Measurements from ENCODE around the gene SMG6.
A peak's percentile ranks its signal among the peaks of the same experiment; 100 is the strongest.

Gene SMG6

DNA sequence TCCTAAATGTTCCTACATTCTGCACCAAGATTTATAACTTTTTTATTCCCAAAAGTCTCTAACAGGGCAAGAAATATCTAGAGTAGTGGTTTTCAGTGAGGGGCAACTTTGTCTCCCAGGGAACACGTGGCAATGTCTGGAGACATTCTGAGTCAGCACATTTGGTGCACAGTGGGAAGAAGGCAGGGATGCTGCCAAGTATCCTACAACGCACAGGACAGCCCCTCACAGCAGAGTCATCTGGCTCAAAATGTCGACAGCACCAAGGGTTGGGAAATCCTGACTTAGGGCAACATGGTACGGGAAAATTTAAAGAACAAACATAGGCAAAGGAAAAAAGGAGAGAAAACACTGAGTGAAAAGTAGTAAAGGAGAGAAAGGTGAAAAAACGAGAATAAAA lies 61.8 kb downstream of the SMG6 start:
- TF ChIP-seq, protein P1, sequence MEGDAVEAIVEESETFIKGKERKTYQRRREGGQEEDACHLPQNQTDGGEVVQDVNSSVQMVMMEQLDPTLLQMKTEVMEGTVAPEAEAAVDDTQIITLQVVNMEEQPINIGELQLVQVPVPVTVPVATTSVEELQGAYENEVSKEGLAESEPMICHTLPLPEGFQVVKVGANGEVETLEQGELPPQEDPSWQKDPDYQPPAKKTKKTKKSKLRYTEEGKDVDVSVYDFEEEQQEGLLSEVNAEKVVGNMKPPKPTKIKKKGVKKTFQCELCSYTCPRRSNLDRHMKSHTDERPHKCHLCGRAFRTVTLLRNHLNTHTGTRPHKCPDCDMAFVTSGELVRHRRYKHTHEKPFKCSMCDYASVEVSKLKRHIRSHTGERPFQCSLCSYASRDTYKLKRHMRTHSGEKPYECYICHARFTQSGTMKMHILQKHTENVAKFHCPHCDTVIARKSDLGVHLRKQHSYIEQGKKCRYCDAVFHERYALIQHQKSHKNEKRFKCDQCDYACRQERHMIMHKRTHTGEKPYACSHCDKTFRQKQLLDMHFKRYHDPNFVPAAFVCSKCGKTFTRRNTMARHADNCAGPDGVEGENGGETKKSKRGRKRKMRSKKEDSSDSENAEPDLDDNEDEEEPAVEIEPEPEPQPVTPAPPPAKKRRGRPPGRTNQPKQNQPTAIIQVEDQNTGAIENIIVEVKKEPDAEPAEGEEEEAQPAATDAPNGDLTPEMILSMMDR (IDR thresholded peaks at IDR 0.05; ENCODE audit: extremely low read depth, insufficient read depth, missing control alignments): no peak
- in situ Hi-C loops (cut with MboI; ENCODE audit: low pct_unique_long_range_greater_than_20kb, low sequenced_read_pairs, unreplicated experiment): loop anchor here (10.0 kb wide), 2 partner anchors 147 to 177 kb away; no protein-coding TSS in a partner anchor
- DNase-seq (ENCODE audit: low spot score): no peak

DNA sequence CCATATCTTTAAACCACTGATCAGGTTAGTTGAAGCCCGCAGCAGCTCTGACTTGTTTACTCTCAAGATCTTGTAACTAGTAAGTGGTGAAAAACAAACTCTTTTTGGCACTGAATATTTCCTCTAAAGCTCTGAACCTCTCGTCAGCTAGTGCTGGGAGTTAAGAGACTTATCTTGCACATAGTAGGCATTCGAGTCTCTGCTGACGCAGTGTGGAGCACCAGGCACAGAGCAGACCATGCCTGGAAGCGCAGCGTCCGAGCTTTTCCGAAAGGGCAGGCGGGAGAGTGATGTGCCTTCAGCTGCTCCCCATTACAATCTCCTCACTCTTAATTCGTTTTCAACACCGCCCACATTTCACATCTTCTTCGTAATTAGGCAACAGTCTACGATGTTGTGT lies 63.0 kb downstream of the SMG6 start:
- TF ChIP-seq, protein P1 (IDR thresholded peaks at IDR 0.05; ENCODE audit: extremely low read depth, insufficient read depth, missing control alignments): no peak
- DNase-seq (ENCODE audit: low spot score): no peak
- in situ Hi-C loops (cut with MboI; ENCODE audit: low pct_unique_long_range_greater_than_20kb, low sequenced_read_pairs, unreplicated experiment): loop anchor here (10.0 kb wide), 2 partner anchors 146 to 176 kb away; no protein-coding TSS in a partner anchor

DNA sequence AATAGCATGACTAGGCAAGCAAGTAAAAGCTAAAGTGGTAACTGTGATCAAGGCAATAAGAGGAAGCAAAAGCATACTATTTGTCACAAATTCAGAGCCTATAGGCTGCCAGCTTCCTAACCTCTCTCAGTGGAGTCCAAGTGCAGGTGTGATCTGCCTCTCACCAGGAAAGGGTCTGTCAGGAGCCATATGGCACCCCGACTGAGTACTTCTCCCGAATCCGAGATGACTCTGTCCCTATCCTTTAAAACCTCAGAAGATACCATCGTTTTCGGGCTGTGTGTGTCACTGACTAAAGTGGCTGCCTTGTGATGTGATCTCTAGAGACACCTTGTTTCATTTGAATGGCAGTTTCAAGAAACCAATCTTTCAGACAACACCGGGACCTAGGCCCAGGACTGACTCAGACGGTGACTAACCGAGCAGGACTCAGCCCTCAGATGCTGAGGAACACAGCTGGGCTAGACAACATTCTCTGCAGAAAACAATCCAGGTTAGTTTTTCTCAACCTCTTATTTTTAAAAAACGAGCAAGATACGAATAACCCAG lies 63.6 kb downstream of the SMG6 start:
- peak; percentile 69 for DNase-seq (ENCODE audit: low spot score)
- in situ Hi-C loops (cut with MboI; ENCODE audit: low pct_unique_long_range_greater_than_20kb, low sequenced_read_pairs, unreplicated experiment): loop anchor here (10.0 kb wide), 2 partner anchors 145 to 175 kb away; no protein-coding TSS in a partner anchor

DNA sequence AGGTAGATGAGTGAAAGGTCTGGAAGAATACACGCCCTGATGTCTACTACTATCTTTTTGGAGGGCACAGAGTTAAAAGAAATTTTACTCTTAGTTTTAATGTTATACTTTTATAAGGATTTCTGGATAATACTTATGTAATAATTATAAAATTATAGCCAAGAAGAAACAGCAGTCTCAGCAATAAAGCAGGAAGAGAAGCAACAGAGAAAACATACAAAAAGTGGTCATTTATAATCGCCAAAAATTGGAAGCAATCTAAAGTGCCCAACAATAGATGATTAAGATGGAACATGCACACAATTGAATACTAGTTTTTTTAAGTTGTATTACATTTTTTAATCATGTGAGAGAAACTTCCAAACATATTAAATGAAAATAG lies 64.4 kb downstream of the SMG6 start:
- in situ Hi-C loops (cut with MboI; ENCODE audit: low pct_unique_long_range_greater_than_20kb, low sequenced_read_pairs, unreplicated experiment): no loop called here
- no peak for DNase-seq (ENCODE audit: low spot score)

More for the DNA sequence above, 63.6 kb downstream of the SMG6 start:
- TF ChIP-seq, protein P1 (IDR thresholded peaks at IDR 0.05; ENCODE audit: extremely low read depth, insufficient read depth, missing control alignments): no peak

DNA sequence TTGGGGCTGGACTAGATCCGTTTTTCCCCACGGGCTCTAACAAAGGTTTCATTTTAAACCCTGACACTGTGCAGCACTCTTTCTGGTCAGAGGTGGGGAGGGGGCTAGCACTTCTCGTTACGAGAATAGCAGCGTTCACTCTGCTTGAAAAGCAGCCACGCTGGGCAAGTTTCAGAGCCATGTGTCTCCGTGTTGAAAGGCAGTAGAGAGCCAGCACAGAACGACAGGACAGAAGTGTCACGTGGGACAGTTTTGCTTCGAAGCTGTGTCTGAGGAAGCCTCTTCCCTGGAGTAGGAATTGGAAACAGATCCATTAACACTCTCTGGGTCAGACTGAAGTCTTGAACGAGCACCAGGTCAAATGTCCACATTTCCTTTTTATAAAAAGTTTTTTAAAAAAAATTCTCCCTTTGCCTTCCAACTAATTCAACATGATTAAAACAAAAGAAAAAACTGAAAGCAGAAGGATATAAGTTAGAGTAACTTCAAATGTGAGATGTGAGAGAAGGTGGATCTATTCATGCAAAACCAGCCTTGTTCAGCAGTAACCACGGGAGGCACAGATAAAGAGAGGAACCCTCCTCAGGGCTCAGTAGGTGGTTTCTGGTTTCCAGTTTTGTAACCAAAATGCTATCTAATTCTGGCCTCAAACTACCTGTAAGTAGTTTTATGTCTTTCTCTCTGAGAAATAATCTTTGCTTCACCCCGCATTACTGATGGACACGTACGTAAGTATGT lies 65.0 kb downstream of the SMG6 start:
- TF ChIP-seq, protein P1 (IDR thresholded peaks at IDR 0.05; ENCODE audit: extremely low read depth, insufficient read depth, missing control alignments): no peak
- peak; percentile 70 for DNase-seq (ENCODE audit: low spot score)
- in situ Hi-C loops (cut with MboI; ENCODE audit: low pct_unique_long_range_greater_than_20kb, low sequenced_read_pairs, unreplicated experiment): no loop called here

More for the DNA sequence above, 64.4 kb downstream of the SMG6 start:
- TF ChIP-seq, protein P1 (IDR thresholded peaks at IDR 0.05; ENCODE audit: extremely low read depth, insufficient read depth, missing control alignments): no peak

DNA sequence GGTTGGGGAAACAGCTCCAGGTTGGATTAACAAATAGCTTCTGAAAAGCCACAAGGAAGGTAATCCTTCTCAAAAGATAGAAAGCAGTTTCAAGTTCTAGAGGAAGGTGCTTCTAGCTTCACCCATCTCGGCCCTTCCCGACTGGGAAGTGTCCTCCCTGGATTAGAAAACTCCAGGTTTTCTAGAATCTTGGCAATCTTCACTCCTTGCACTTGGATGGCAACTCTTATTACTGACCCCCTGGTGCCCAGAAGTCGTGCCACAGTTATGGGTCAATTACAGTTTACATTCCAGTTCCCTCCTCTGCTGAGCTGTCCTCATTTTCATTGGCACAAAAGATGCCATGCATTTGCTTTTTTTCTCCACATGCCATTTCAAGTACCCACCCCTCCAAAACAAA lies 65.6 kb downstream of the SMG6 start:
- in situ Hi-C loops (cut with MboI; ENCODE audit: low pct_unique_long_range_greater_than_20kb, low sequenced_read_pairs, unreplicated experiment): no loop called here
- TF ChIP-seq, protein P1 (IDR thresholded peaks at IDR 0.05; ENCODE audit: extremely low read depth, insufficient read depth, missing control alignments): no peak
- no peak for DNase-seq (ENCODE audit: low spot score)

Data from GM13977 (cell line).